Neural cell (in vitro differentiated cells): ENCODE data around the gene NHLRC4. TPM values are rescaled to one million over a fixed set of nuclear protein-coding genes. Genes with fewer than 3 reads are reported as not detected.

ENCODE experiments used
- H2AFZ ChIP-seq: fragments of 200-600, 300-800 bp; sonication (generic), shearing (Covaris generic); 2 replicates; pipeline ENCODE4 v1.6.0; 2014; ENCODE audit warnings: low read depth, mild to moderate bottlenecking, antibody characterized with exemption, low read length, moderate library complexity
- H3F3A ChIP-seq: fragments of 200-600 bp; shearing (Covaris generic); 2 replicates; pipeline ENCODE4 v1.6.1; 2016; ENCODE audit warnings: mild to moderate bottlenecking, moderate library complexity, mixed read lengths, antibody characterized with exemption, low read length; ENCODE audit not compliant: insufficient read depth, poor library complexity, severe bottlenecking
- H3K27ac ChIP-seq: fragments of 200-600, 300-800 bp; sonication (generic), shearing (Covaris generic); 2 replicates; pipeline ENCODE4 v1.5.1; 2014; ENCODE audit warnings: mild to moderate bottlenecking, low read length, moderate library complexity
- H3K27me3 ChIP-seq: fragments of 300-800, 200-600 bp; sonication (generic), shearing (Covaris generic); 2 replicates; pipeline ENCODE4 v1.6.0; 2014; ENCODE audit warnings: mild to moderate bottlenecking, low read depth, low read length, moderate library complexity; ENCODE audit not compliant: insufficient read depth
- H3K36me3 ChIP-seq: fragments of 300-800, 200-600 bp; sonication (generic), shearing (Covaris generic); 2 replicates; pipeline ENCODE4 v1.5.1; 2014; ENCODE audit warnings: mild to moderate bottlenecking, antibody characterized with exemption, low read length, moderate library complexity; ENCODE audit not compliant: insufficient read depth
- H3K4me2 ChIP-seq: fragments of 300-800, 200-600 bp; sonication (generic), shearing (Covaris generic); 2 replicates; pipeline ENCODE4 v1.6.0; 2014; ENCODE audit warnings: mild to moderate bottlenecking, low read length
- H3K4me3 ChIP-seq: fragments of 300-800, 200-600 bp; sonication (generic), shearing (Covaris generic); 2 replicates; pipeline ENCODE4 v1.5.1; 2014; ENCODE audit warnings: mild to moderate bottlenecking, low read length, moderate library complexity
- H3K79me2 ChIP-seq: fragments of 200-600 bp; shearing (Covaris generic); replicated peaks from 2 replicates; pipeline ENCODE4 v1.6.0; 2014; ENCODE audit warnings: mild to moderate bottlenecking, low read length, moderate library complexity; ENCODE audit not compliant: insufficient read depth
- H3K9ac ChIP-seq: fragments of 300-800, 200-600 bp; sonication (generic), shearing (Covaris generic); 2 replicates; pipeline ENCODE4 v1.6.1; 2016; ENCODE audit warnings: mild to moderate bottlenecking, low read length, mixed read lengths
- H3K9me2 ChIP-seq: fragments of 200-600 bp; shearing (Covaris generic); 2 replicates; pipeline ENCODE4 v1.6.1; 2016; ENCODE audit warnings: mild to moderate bottlenecking, low read length, mixed read lengths; ENCODE audit not compliant: insufficient read depth
- H3K9me3 ChIP-seq: fragments of 200-600, 300-800 bp; sonication (generic), shearing (Covaris generic); 2 replicates; pipeline ENCODE4 v1.6.1; 2016; ENCODE audit warnings: mild to moderate bottlenecking, mixed run types, low read length, moderate library complexity, mixed read lengths
- H4K20me1 ChIP-seq: fragments of 200-600 bp; shearing (Covaris generic); 2 replicates; pipeline ENCODE4 v1.6.1; 2016; ENCODE audit warnings: mild to moderate bottlenecking, mixed run types; ENCODE audit not compliant: insufficient read depth
- CTCF ChIP-seq: fragments of 450-650 bp; IDR thresholded peaks from 2 replicates; pipeline ENCODE4 v1.5.1; 2014; ENCODE audit warnings: antibody characterized with exemption, mild to moderate bottlenecking, moderate library complexity; ENCODE audit not compliant: poor library complexity, severe bottlenecking
- EP300 ChIP-seq: fragments of 450-650 bp; conservative IDR thresholded peaks from 2 replicates; pipeline ENCODE4 v1.6.1; 2014; ENCODE audit warnings: antibody characterized with exemption, mild to moderate bottlenecking, moderate library complexity; ENCODE audit not compliant: poor library complexity, severe bottlenecking
- MXI1 ChIP-seq: fragments of 450-650 bp; conservative IDR thresholded peaks from 2 replicates; pipeline ENCODE4 v1.6.1; 2014; ENCODE audit warnings: antibody characterized with exemption, mild to moderate bottlenecking; ENCODE audit not compliant: poor library complexity, severe bottlenecking
- POLR2AphosphoS5 ChIP-seq: IDR thresholded peaks from 2 replicates; pipeline ENCODE4 v1.6.1; 2012
- RAD21 ChIP-seq: fragments of 450-650 bp; conservative IDR thresholded peaks from 2 replicates; pipeline ENCODE4 v1.6.1; 2014; ENCODE audit warnings: antibody characterized with exemption, mild to moderate bottlenecking, moderate library complexity
- REST ChIP-seq: IDR thresholded peaks from 2 replicates; pipeline ENCODE4 v1.6.1; 2012; ENCODE audit warnings: borderline replicate concordance
- SMC3 ChIP-seq: fragments of 450-650 bp; conservative IDR thresholded peaks from 2 replicates; pipeline ENCODE4 v1.6.1; 2014; ENCODE audit warnings: antibody characterized with exemption, mild to moderate bottlenecking, moderate library complexity; ENCODE audit not compliant: poor library complexity
- TAF1 ChIP-seq: IDR thresholded peaks from 2 replicates; pipeline ENCODE4 v1.6.1; 2012; ENCODE audit warnings: low read depth
- polyA plus RNA-seq: library from polyadenylated mRNA; depleted of rRNA; stranded (reverse); fragments of >200 nt; gene quantifications from 2 replicates; pipeline ENCODE4 v1.2.3, GENCODE V29; 2014

The NHLRC4 gene
- polyA plus RNA-seq, 1 donor from 2014 or later: not detected

- no peaks in the 10 kb centered on the region for H3K9me2 ChIP-seq
- no peaks in the 10 kb centered on the region for H3K9me3 ChIP-seq
- no peaks in the 10 kb centered on the region for H3K36me3 ChIP-seq
- H3K9ac ChIP-seq: peak overlapping the region; percentile 74
- H2AFZ ChIP-seq: no peak overlapping the region
- no peaks in the 10 kb centered on the region for H3F3A ChIP-seq
- peaks cover 4% of the 10 kb centered on the region for H4K20me1 ChIP-seq
- H3K27ac ChIP-seq: no peak overlapping the region
- TF ChIP-seq POLR2AphosphoS5 (no peak), EP300 (no peak), REST (no peak), TAF1 (no peak)
- peak overlapping the region; percentile 91 for H3K4me2 ChIP-seq
- peak overlapping the region; percentile 91 for H3K4me3 ChIP-seq
- H3K27me3 ChIP-seq: no peaks in the 10 kb centered on the region
- H3K79me2 ChIP-seq: peaks cover 29% of the 10 kb centered on the region
These were observed 24.4 kb downstream of the NHLRC4 start for GRCh38 chr16:591231-591630.

- Histone ChIP-seq H3K79me2 (peaks cover 29% of the 10 kb centered on the region), H3F3A (no peaks in the 10 kb centered on the region), H2AFZ (no peak overlapping the region), H3K9me3 (no peaks in the 10 kb centered on the region), H3K27me3 (no peaks in the 10 kb centered on the region), H3K4me3 (peak overlapping the region; percentile 25), H4K20me1 (peaks cover 4% of the 10 kb centered on the region), H3K9ac (no peak overlapping the region), H3K27ac (no peak overlapping the region), H3K4me2 (no peak overlapping the region), H3K9me2 (no peaks in the 10 kb centered on the region), H3K36me3 (no peaks in the 10 kb centered on the region)
- no peak for TF ChIP-seq POLR2AphosphoS5
- TF ChIP-seq REST: no peak
- no peak for TF ChIP-seq CTCF
- TF ChIP-seq EP300: no peak
- TF ChIP-seq MXI1: no peak
- TF ChIP-seq SMC3: no peak
- TF ChIP-seq TAF1: no peak
- no peak for TF ChIP-seq RAD21
These were observed 25.2 kb downstream of the NHLRC4 start for GRCh38 chr16:591892-592517.
